GM12865 (cell line): Measurements from ENCODE around the gene ZPLD1.

ENCODE experiments used
- DNase-seq: peaks from one replicate; pipeline ENCODE4 v3.0.0; 2010; ENCODE audit warnings: low read depth
- H3K4me3 ChIP-seq: 2 replicates; pipeline ENCODE4 v1.5.1; 2011; ENCODE audit warnings: mild to moderate bottlenecking, low read depth, low read length, control low read depth
- CTCF ChIP-seq: IDR thresholded peaks from 2 replicates; pipeline ENCODE4 v1.5.1; 2011; ENCODE audit warnings: low read length, control low read depth, low read depth, inconsistent platforms; ENCODE audit not compliant: insufficient read depth; ENCODE audit errors: missing control alignments

The ZPLD1 gene

GRCh38 chr3:102434715-102435114, at the start of gene ZPLD1:
Gene ZPLD1 (plus strand): TSS chr3:102435015. CDS start chr3:102438488, 3,473 bp downstream.
- no peak within 1 kb of the TSS for H3K4me3 ChIP-seq
- no peak for TF ChIP-seq CTCF
- DNase-seq: no peak

GRCh38 chr3:102390171-102390864, 44.5 kb upstream of the ZPLD1 start:
- no peak for TF ChIP-seq CTCF
- DNase-seq: no peak

GRCh38 chr3:102390916-102391315, 43.9 kb upstream of the ZPLD1 start:
- TF ChIP-seq CTCF: no peak
- no peak for DNase-seq
- no peak overlapping the region for H3K4me3 ChIP-seq

More at GRCh38 chr3:102390171-102390864, 44.5 kb upstream of the ZPLD1 start:
- H3K4me3 ChIP-seq: no peak overlapping the region

DNA sequence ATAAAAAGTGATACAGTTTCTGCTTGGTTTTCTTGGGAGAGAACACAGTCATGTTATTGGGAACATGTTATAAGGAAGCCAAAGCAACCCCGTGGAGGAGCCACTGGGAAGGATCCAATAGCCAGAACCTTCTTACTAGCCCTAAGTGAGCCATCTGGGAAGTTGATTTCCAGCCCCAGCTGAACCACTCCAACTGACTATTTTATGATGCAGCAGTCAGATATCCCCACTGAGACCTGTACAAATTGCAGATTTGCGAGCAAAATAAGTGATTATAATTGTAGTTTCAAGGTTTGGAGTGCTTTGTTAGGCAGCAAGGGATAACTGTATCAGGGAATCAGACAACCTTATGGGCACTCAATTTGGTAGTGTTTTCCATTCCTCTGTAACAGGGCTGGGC, 43.3 kb upstream of the ZPLD1 start:
- no peak overlapping the region for H3K4me3 ChIP-seq
- TF ChIP-seq CTCF: no peak
- DNase-seq: no peak

DNA sequence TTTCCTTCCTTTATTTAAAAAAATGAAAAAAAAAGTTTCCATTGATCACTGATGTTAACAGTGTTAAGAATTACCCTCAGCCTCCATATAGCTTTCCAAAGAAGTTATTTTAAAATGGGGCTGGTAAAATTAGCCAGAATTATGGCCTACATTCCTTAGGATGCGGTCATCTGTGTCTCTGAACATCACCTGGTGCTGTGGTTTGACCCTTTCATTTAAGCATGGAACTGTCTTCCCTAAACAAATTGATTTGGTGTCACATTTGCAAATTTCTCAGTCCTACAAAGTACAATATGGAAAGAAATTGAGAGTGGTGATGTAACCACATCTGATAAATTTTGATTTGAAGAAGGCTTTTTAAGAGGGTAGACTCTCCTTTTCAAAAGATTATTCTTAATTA, 40.3 kb upstream of the ZPLD1 start:
- no peak for TF ChIP-seq CTCF
- DNase-seq: no peak
- H3K4me3 ChIP-seq: no peak overlapping the region

GRCh38 chr3:102398176-102398575, 36.6 kb upstream of the ZPLD1 start:
- DNase-seq: no peak
- no peak for TF ChIP-seq CTCF

DNA sequence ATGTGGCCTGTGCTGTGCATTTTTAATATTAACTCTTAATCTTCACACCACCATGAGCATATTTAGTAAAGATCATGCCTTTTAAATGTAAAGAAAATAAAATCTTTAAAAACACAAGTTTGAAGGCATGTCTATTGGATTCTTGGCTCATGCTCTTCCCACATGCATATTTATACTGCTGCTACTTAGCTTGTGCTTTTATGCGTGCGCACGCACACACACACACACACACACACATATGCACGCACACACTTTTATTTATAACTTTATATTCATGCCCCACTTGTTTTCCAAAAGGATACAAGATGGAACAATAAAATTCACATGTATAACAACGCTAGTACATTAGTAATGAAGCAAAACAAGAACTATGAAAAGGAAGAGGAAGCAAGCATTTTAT, 36.1 kb upstream of the ZPLD1 start:
- no peak for TF ChIP-seq CTCF
- H3K4me3 ChIP-seq: no peak overlapping the region
- DNase-seq: no peak

More at GRCh38 chr3:102398176-102398575, 36.6 kb upstream of the ZPLD1 start:
- H3K4me3 ChIP-seq: no peak overlapping the region
